ENCODE results near the gene TRAPPC3. TPM values are rescaled to one million over a fixed set of nuclear protein-coding genes. Genes with fewer than 3 reads are reported as not detected.
A peak's percentile ranks its signal among the peaks of the same experiment; 100 is the strongest.

TRAPPC3 gene
- total and polyA plus RNA-seq, 9 of the 15 experiments (the other 6 are each of a cell fraction or from before 2014, with no cell fraction given) = 20.6 to 141 (median 112) TPM

GRCh38 chr1:36159614-36160387 lies 10.5 kb upstream of the TRAPPC3 start (continued):
- TF ChIP-seq TFE3 (CRISPR knock-in tag; IDR thresholded peaks at IDR 0.05) (no peak), RBM14 (IDR thresholded peaks at IDR 0.05; ENCODE audit: borderline replicate concordance, insufficient read depth, low read depth, low read length) (no peak), NRF1 (conservative IDR thresholded peaks at IDR 0.05 in 1 of 2, IDR thresholded peaks at IDR 0.05 in 1 of 2) (no peak), ZNF354B (CRISPR knock-in tag; IDR thresholded peaks at IDR 0.05) (no peak), ZNF263 (CRISPR knock-in tag; IDR thresholded peaks at IDR 0.05; ENCODE audit: borderline replicate concordance) (no peak), CREB3L1 (IDR thresholded peaks at IDR 0.05; ENCODE audit: borderline replicate concordance, low read depth) (no peak), ZNF175 (CRISPR knock-in tag; IDR thresholded peaks at IDR 0.05; ENCODE audit: low read depth) (no peak), THAP12 (CRISPR knock-in tag; IDR thresholded peaks at IDR 0.05) (no peak), GABPA (tag; conservative IDR thresholded peaks at IDR 0.05; ENCODE audit: low read depth) (no peak), SMARCB1 (IDR thresholded peaks at IDR 0.05; ENCODE audit: insufficient read length, low read depth) (no peak), ZC3H4 (CRISPR knock-in tag; IDR thresholded peaks at IDR 0.05; ENCODE audit: borderline replicate concordance) (0 out of 2 replicates have a peak, but pooled peaks have one; percentile 55), HMGN3 (IDR thresholded peaks at IDR 0.05; ENCODE audit: borderline replicate concordance, extremely low read depth, insufficient read length, low read depth, low read length) (no peak), ZFP36 (IDR thresholded peaks at IDR 0.05; ENCODE audit: low read depth, low read length, partially characterized antibody) (peak; percentile 81), YY1 (IDR thresholded peaks at IDR 0.05; ENCODE audit: borderline replicate concordance in 1 of 3, control insufficient read depth in 1 of 3, extremely low read depth in 1 of 3, insufficient read depth in 3 of 3, insufficient read length in 1 of 3, insufficient replicate concordance in 2 of 3, low read depth in 1 of 3, low read length in 2 of 3) (no peak), L3MBTL2 (IDR thresholded peaks at IDR 0.05) (no peak), SNRNP70 (optimal IDR thresholded peaks at IDR 0.05; ENCODE audit: low read depth, low read length) (no peak), SRF (CRISPR knock-in tag; IDR thresholded peaks at IDR 0.05) (no peak), NR3C1 (CRISPR knock-in tag; IDR thresholded peaks at IDR 0.05) (no peak), ZNF24 (IDR thresholded peaks at IDR 0.05) (no peak), GABPB2 (CRISPR knock-in tag; conservative IDR thresholded peaks at IDR 0.05) (no peak)

Measured in K562 (cell line).